Ovary (tissue), 3 donors: Measurements from ENCODE around the gene SEMA5B.

Experiments
- CTCF ChIP-seq, 3 donors: fragments of 450-650 bp in 2 of 3; fragments of 200-600 bp in 1 of 3; IDR thresholded peaks; one replicate each; pipeline versions ENCODE4 v1.5.1 to v1.8.0; 2016 to 2022; ENCODE audit warnings: antibody characterized with exemption in 3 of 3, mild to moderate bottlenecking in 1 of 3
- POLR2A ChIP-seq: fragments of 450-650 bp; IDR thresholded peaks from one replicate; pipeline ENCODE4 v1.6.1; 2017; ENCODE audit warnings: antibody characterized with exemption, mild to moderate bottlenecking, moderate library complexity
- donor health status: DM: no; HTN: no; CAD: no.

GRCh38 chr3:122975163-122975923 lies 52.2 kb downstream of the SEMA5B start:
- TF ChIP-seq POLR2A (no peak), CTCF (IDR thresholded peaks at IDR 0.05) (no peak)
